Central memory CD4-positive, alpha-beta T cell (primary cell): ENCODE data around the gene RIMS1.

Experiments used
- DNase-seq: peaks from one replicate; pipeline ENCODE4 v3.0.0; 2022

The RIMS1 gene

DNA sequence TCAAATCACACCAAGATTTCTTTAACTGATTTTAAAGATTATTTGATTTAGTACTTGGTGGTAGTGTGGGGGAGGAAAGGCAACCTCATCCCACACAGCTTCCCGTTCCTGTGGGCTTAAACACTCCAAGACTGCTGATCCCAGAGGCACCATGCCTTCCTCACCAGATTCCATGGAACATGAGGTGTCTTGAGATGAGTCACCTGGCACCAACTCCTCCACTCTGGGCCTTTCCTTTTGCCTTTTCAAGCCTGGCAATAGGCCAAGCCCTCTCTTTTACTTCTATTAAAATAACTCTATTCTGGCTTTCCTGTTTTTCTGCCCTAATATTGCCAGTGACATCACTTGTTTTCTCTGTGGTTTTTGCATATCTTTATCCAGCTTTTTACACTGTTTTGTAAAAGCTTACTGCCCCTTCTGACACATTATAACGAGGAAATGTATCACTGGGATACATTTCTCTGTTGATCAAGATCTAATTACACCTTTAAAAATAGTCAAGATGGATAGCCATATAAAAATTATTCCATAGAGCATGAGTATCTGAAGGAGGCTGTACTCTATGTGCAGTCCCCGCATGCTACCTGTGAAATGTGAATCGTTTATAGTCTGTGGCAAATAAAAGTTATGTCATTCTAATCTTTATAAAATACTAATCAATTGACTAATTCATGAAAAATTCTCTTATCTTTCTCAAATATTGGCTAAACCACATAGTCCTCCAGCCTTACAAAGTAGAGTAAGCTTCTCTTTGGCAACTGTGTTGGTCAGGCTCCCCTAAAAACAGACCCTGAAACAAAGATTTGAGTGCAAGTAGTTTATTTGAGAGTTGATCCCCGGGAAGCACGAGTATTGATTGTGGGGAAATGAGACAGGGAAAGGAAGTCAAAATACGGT is 477.7 kb downstream of the RIMS1 start:
- no peak for DNase-seq

- DNase-seq, result no peak
Observed at GRCh38 chr6:72365773-72366172, 479.4 kb downstream of the RIMS1 start.

DNA sequence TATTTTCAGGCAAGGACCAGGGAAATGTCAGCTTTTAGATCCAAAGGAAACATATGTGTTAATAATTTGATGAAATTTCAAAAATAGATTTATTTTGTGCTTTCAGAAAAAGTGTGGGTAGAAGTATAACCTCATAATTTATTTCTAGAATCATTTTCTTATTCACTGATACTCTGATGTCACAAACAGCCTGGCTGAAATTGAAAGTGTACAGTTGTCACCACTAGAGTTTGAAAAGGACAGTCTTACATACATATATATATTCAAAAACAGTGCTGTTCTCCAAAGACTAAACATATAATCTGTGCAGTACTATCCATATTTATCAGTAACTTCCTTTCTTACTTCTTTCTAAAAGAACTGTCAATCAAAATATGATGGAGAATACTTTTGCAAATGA is 481.1 kb downstream of the RIMS1 start:
- DNase-seq, result no peak

GRCh38 chr6:72371473-72371872 is 485.1 kb downstream of the RIMS1 start:
- DNase-seq, result no peak

DNA sequence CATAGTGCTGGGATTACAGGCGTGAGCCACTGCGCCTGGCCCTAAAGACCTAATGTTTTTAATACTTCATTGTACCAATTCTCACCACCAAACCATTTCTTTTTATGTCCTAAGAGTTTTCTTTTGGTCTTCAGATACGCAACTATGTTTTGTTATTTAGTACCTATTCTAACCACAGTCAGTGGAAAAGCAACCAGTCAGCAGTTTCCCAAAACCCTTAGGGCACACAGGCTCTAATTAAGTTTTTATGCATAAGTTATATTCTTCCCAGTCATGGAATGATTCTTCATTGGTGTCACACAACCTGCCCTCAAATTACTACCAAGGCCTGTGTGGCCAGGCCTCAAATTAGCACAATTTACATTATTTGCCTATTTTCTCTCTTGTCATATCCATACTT is 487.8 kb downstream of the RIMS1 start:
- DNase-seq, result no peak

DNA sequence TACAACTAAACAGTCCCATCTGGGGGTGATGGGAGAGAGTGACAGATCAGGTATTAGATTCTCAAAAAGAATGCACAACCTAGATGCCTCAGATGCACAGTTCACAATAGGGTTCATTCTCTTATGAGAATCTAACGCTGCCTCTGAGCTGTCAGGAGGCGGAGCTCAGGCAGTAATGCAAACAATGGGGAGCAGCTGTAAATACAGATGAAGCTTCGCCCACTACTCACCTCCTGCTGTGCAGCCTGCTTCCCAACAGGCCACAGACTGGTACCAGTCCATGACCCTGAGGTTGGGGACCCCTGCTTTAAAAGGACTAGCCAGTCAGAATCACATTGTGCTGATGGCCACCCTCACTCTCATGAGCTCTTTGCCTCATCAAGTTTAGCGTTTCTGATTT is 488.5 kb downstream of the RIMS1 start:
- DNase-seq, result no peak

- DNase-seq, result no peak
Observed at GRCh38 chr6:72376736-72377135, 490.4 kb downstream of the RIMS1 start.

GRCh38 chr6:72381076-72381475 is 494.7 kb downstream of the RIMS1 start:
- DNase-seq, result no peak

- DNase-seq, result no peak
Observed at GRCh38 chr6:72382602-72383529, 496.5 kb downstream of the RIMS1 start.

GRCh38 chr6:72386324-72386723 is 500.0 kb downstream of the RIMS1 start:
- DNase-seq, result no peak

DNA sequence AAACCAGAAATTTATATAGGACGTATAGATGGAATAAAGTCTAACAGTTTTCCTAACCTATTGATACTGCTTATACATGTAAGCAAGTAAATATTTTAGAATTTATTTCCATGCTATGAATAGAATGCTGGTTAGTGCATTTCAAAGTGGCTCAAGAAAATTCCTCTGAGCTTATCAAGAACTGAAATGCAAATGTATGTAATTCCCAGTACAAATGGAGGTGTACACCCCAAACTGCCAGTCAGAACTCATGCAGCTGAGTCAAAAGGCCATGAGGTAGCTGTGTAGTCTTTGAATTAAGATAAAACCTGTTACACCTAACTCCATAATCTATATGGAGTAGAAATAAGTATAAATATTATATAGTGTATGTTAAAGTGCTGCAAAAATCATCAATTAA is 503.3 kb downstream of the RIMS1 start:
- DNase-seq, result no peak

DNA sequence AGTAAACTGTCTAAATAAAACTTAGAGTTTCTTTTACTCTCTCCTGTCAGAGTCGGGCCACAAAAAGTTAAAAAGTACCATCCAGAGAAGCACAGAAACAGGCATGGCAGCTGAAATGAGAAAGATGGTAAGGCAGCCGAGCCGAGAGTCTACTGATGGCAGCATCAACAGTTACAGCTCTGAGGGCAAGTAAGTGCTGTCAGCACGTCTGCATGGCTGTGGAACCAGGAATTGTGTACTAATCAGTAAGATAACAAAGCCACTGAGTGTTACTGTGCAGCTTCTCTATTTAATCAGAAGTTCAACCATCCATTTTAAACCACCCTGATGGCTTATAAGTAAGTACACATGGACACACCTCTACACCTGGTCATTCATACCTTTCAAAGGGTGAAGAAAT is 504.2 kb downstream of the RIMS1 start:
- no peak for DNase-seq

DNA sequence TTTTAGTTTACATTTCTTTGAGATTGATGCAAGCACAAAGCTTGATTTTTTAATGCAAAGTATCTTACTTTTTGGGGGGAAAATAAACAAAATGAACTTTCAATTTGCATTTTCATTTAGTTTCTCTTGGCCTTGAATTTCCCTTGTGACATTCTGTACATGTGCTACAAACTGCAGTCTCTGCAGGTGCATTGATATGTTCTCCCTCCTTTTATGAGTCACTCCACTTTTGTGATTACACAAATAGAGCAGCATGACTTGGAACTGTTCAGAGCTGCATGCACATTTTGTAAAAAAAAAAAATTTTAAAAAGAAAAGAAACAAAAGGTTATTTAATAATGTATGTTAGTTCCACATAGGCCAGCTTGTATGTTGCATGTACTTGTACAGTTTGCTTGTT is 515.5 kb downstream of the RIMS1 start:
- no peak for DNase-seq

DNA sequence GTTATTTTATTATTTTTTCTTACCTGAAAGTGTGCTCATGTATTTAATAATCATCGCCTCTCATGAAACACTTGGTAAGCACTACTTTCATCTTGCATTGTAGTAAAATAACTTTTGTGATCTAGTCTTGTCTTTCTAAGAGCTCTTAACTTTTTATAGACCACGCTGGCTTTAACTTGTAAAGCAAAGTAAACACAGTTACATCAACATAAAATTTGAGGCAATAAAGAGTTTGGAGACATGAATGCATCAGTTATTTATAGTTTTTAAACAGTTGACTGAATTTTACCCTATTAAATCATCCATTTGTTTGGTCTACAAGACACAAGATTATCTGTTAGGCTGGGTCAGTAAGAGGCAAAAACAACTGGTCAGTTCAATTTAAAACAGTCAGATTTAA is 517.1 kb downstream of the RIMS1 start:
- no peak for DNase-seq

DNA sequence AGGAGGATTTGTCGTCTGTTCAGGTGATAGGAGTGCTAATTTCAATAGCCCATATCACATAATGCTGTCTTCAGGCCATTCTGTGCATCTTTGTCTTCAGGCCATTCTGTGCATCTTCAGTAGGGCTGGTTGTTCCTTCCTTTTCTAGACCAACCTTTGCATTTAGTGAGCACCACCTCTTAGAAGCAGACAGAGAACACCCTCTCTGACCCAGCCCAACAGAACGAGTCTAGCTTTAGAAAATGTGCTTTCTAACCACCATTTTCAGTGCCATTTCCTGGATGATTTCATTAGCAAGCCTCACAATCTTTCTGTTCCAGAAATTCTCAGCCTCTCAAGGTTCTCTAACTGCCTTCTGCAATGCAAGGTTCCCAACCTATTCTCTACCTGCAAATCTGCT is 520.2 kb downstream of the RIMS1 start:
- DNase-seq, result no peak

- no peak for DNase-seq
Observed at GRCh38 chr6:72410769-72411168, 524.4 kb downstream of the RIMS1 start.

DNA sequence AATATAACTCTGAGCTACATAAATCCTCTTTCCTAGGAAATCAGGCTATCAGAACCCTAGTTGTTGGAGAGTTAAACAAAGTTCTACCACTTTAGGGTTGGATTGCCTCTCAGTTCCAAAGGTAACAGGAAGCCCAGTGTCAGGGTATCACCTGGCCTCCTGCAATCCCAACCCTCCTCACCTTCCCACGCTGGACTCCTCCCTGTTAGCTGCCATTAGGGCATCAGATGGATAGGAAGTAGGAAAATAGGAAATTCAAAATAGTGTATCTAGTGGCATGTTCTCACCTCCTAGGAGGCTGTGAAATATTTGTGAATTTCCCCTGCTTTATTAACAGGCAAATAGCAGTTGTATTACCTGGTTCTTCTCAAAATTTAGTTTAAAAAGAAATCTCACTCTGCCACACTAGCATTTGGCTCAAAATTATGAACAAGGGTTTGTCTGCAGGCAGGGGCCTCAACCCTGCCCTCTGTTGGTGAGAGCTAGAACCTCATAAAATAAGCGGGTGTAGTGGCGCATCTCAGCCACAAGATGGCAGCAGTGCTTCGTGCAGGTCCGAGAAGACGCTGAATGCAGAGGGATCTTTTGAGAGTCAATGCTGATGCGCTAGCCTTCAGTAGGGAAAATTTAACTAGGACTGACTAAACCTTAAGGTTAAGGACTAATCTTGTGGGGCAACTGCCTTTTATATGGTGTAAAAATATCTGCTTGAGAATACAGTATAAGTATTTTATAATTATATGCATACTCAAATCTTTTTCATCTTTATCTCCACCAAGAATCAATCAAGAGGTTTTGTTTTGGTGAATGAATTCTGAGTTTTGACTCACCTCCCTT is 525.7 kb downstream of the RIMS1 start:
- peak; percentile 72 for DNase-seq

- DNase-seq, result no peak
Observed at GRCh38 chr6:72412709-72413044, 526.3 kb downstream of the RIMS1 start.

GRCh38 chr6:72413884-72414283 is 527.5 kb downstream of the RIMS1 start:
- no peak for DNase-seq

- DNase-seq, result no peak
Observed at GRCh38 chr6:72414657-72415056, 528.3 kb downstream of the RIMS1 start.

GRCh38 chr6:72416744-72417465 is 530.6 kb downstream of the RIMS1 start:
- DNase-seq, result no peak

- no peak for DNase-seq
Observed at GRCh38 chr6:72417759-72418158, 531.4 kb downstream of the RIMS1 start.
